ENCODE measurements around the gene PAQR6. TPM values are rescaled to one million over a fixed set of nuclear protein-coding genes. Genes with fewer than 3 reads are reported as not detected.

The PAQR6 gene
- total and polyA plus RNA-seq, 10 of the 15 experiments (the other 5 are each of a cell fraction or from before 2014, with no cell fraction given) = 0.42 to 4.5 (median 1.3) TPM

- TF ChIP-seq CTCF (IDR thresholded peaks at IDR 0.05 in 2 of 3, conservative IDR thresholded peaks at IDR 0.05 in 1 of 3; ENCODE audit: control insufficient read depth in 2 of 3, extremely low read depth in 1 of 3, insufficient read depth in 1 of 3, low read depth in 3 of 3, low read length in 3 of 3) (no peak), TCF7 (IDR thresholded peaks at IDR 0.05; ENCODE audit: borderline replicate concordance) (no peak), TBL1XR1 (IDR thresholded peaks at IDR 0.05; ENCODE audit: low read depth, low read length) (no peak), RB1 (IDR thresholded peaks at IDR 0.05; ENCODE audit: borderline replicate concordance) (no peak), ZNF592 (IDR thresholded peaks at IDR 0.05) (no peak), SMAD1 (IDR thresholded peaks at IDR 0.05; ENCODE audit: low read depth, partially characterized antibody) (no peak), BHLHE40 (IDR thresholded peaks at IDR 0.05; ENCODE audit: borderline replicate concordance in 1 of 2, low read depth in 2 of 2, low read length in 1 of 2) (no peak), E2F4 (IDR thresholded peaks at IDR 0.05; ENCODE audit: low read depth, low read length) (no peak), EGR1 (IDR thresholded peaks at IDR 0.05; ENCODE audit: borderline replicate concordance in 1 of 2, low read depth in 2 of 2, low read length in 2 of 2) (no peak), RAD21 (IDR thresholded peaks at IDR 0.05; ENCODE audit: insufficient read depth, low read depth, low read length) (no peak), ZNF217 (IDR thresholded peaks at IDR 0.05) (no peak), PAX8 (IDR thresholded peaks at IDR 0.05) (no peak), NRF1 (conservative IDR thresholded peaks at IDR 0.05; ENCODE audit: low read depth, low read length) (no peak), RELA (IDR thresholded peaks at IDR 0.05; ENCODE audit: borderline replicate concordance, partially characterized antibody) (no peak), RBBP5 (conservative IDR thresholded peaks at IDR 0.05) (no peak), SIN3A (IDR thresholded peaks at IDR 0.05; ENCODE audit: low read depth, low read length) (no peak), POLR2AphosphoS5 (IDR thresholded peaks at IDR 0.05; ENCODE audit: low read length) (no peak)
- TF ChIP-seq, protein P1, sequence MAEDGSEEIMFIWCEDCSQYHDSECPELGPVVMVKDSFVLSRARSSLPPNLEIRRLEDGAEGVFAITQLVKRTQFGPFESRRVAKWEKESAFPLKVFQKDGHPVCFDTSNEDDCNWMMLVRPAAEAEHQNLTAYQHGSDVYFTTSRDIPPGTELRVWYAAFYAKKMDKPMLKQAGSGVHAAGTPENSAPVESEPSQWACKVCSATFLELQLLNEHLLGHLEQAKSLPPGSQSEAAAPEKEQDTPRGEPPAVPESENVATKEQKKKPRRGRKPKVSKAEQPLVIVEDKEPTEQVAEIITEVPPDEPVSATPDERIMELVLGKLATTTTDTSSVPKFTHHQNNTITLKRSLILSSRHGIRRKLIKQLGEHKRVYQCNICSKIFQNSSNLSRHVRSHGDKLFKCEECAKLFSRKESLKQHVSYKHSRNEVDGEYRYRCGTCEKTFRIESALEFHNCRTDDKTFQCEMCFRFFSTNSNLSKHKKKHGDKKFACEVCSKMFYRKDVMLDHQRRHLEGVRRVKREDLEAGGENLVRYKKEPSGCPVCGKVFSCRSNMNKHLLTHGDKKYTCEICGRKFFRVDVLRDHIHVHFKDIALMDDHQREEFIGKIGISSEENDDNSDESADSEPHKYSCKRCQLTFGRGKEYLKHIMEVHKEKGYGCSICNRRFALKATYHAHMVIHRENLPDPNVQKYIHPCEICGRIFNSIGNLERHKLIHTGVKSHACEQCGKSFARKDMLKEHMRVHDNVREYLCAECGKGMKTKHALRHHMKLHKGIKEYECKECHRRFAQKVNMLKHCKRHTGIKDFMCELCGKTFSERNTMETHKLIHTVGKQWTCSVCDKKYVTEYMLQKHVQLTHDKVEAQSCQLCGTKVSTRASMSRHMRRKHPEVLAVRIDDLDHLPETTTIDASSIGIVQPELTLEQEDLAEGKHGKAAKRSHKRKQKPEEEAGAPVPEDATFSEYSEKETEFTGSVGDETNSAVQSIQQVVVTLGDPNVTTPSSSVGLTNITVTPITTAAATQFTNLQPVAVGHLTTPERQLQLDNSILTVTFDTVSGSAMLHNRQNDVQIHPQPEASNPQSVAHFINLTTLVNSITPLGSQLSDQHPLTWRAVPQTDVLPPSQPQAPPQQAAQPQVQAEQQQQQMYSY (CRISPR knock-in tag; IDR thresholded peaks at IDR 0.05) = no peak
These were observed 30.0 kb downstream of the PAQR6 start (continued) for GRCh38 chr1:156217871-156218270.

Data from GM12878 (cell line).